HepG2 (cell line): ENCODE measurements around the gene CELSR2. TPM values are rescaled to one million over a fixed set of nuclear protein-coding genes. Genes with fewer than 3 reads are reported as not detected.

Experiments
- ATAC-seq: fragments of 200-7000 bp; cut with Tn5 transposase; 3 replicates; pipeline ENCODE4 v1.9.1; 2020; ENCODE audit warnings: mild to moderate bottlenecking, moderate library complexity
- BruUV-seq: library from RNA; stranded (reverse); fragments of 400-500 nt; replicated peaks from 2 replicates; lab custom pipeline; 2021; lab: Mats Ljungman, UMichigan
- CTCF ChIA-PET: fragments of 300-600 bp; formaldehyde crosslinking; extraction: SDS; loops from one replicate; lab custom pipeline; 2021; ENCODE audit warnings: low total read pairs, inconsistent platforms, low intra/inter-chr PET ratio; lab: Yijun Ruan, JAX
- POLR2A ChIA-PET: fragments of 350-600 bp; sonication (Branson Sonifier 250); formaldehyde crosslinking; loops from one replicate; lab custom pipeline; 2020; ENCODE audit warnings: antibody characterized with exemption, inconsistent platforms; lab: Yijun Ruan, JAX
- DNase-seq: peaks from one replicate; pipeline ENCODE4 v3.0.0-alpha.2; 2015; ENCODE audit warnings: low spot score
- FAIRE-seq: peaks from 3 replicates; lab custom pipeline; 2011; peaks lifted over from hg19 to GRCh38; lab: Jason Lieb, UNC
- H2AFZ ChIP-seq: one replicate; pipeline ENCODE4 v1.6.1; 2011; ENCODE audit warnings: low read length, inconsistent platforms
- H3K27ac ChIP-seq: fragments of 300-600 bp; 3 replicates; pipeline ENCODE4 v1.8.0; 2011; ENCODE audit warnings: mixed run types, mild to moderate bottlenecking, mixed read lengths, low read length, inconsistent platforms; ENCODE audit not compliant: insufficient read depth; ENCODE audit errors: extremely low read length
- H3K27me3 ChIP-seq, 2 experiments: fragments of 200-600 bp in 1 of 2; 2 replicates in 1 of 2; 3 replicates in 1 of 2; pipeline versions ENCODE4 v1.6.0 to v1.8.0; 2011; ENCODE audit warnings: low read length in 2 of 2, mild to moderate bottlenecking in 2 of 2, moderate library complexity in 2 of 2, inconsistent platforms in 1 of 2; ENCODE audit not compliant: insufficient read depth in 2 of 2, control insufficient read depth in 1 of 2
- H3K36me3 ChIP-seq, 2 experiments: fragments of 200-600 bp in 1 of 2; replicated peaks in 1 of 2; 2 replicates in 1 of 2; 3 replicates in 1 of 2; pipeline versions ENCODE4 v1.5.1 to v1.8.0; 2011; ENCODE audit warnings: low read length in 2 of 2, inconsistent platforms in 1 of 2; ENCODE audit not compliant: insufficient read depth in 2 of 2, control insufficient read depth in 1 of 2
- H3K4me1 ChIP-seq: 2 replicates; pipeline ENCODE4 v1.5.1; 2012; ENCODE audit warnings: low read length, inconsistent platforms; ENCODE audit not compliant: insufficient read depth
- H3K4me2 ChIP-seq: 2 replicates; pipeline ENCODE4 v1.6.0; 2011; ENCODE audit warnings: low read depth, low read length, inconsistent platforms
- H3K4me3 ChIP-seq, 3 experiments: fragments of 200-600 bp in 1 of 3; sonication (generic), shearing (Covaris generic) in 1 of 3; replicated peaks in 1 of 3; 2 replicates each; pipeline ENCODE4 v1.5.1; 2011 to 2016; ENCODE audit warnings: low read length in 3 of 3, inconsistent platforms in 2 of 3, low read depth in 2 of 3, mild to moderate bottlenecking in 2 of 3, control low read depth in 1 of 3, mixed read lengths in 1 of 3; ENCODE audit not compliant: insufficient read depth in 1 of 3
- H3K79me2 ChIP-seq: one replicate; pipeline ENCODE4 v1.6.1; 2011; ENCODE audit warnings: low read length, inconsistent platforms; ENCODE audit not compliant: insufficient read depth
- H3K9ac ChIP-seq: 2 replicates; pipeline ENCODE4 v1.6.0; 2011; ENCODE audit warnings: mild to moderate bottlenecking, low read depth, low read length, inconsistent platforms; ENCODE audit not compliant: insufficient read depth
- H3K9me3 ChIP-seq: 2 replicates; pipeline ENCODE4 v1.5.1; 2012; ENCODE audit warnings: mild to moderate bottlenecking, low read length
- H4K20me1 ChIP-seq: 2 replicates; pipeline ENCODE4 v1.6.0; 2011; ENCODE audit warnings: inconsistent platforms, mild to moderate bottlenecking, low read length, moderate library complexity; ENCODE audit not compliant: insufficient read depth
- ADNP ChIP-seq: sonication (generic); formaldehyde crosslinking; IDR thresholded peaks from 2 replicates; pipeline ENCODE4 v1.4.0; 2020; ENCODE audit warnings: missing genetic modification reagents
- DNMT3B ChIP-seq: conservative IDR thresholded peaks from 2 replicates; pipeline ENCODE4 v1.6.1; 2016; ENCODE audit warnings: missing biosample characterization, control low read depth
- GMEB1 ChIP-seq: sonication (generic); formaldehyde crosslinking; IDR thresholded peaks from 2 replicates; pipeline ENCODE4 v1.5.1; 2020; ENCODE audit warnings: missing genetic modification reagents, mild to moderate bottlenecking, borderline replicate concordance
- KDM3A ChIP-seq: IDR thresholded peaks from 2 replicates; pipeline ENCODE4 v1.6.1; 2018; ENCODE audit warnings: low read depth, missing compliant biosample characterization
- KLF15 ChIP-seq: sonication (generic); formaldehyde crosslinking; IDR thresholded peaks from 2 replicates; pipeline ENCODE4 v1.8.1; 2023; ENCODE audit warnings: borderline replicate concordance, mild to moderate bottlenecking, inconsistent platforms, missing genetic modification reagents, mixed read lengths
- NONO ChIP-seq, 2 experiments: fragments of 450-650 bp in 1 of 2; sonication (generic) in 1 of 2; formaldehyde crosslinking in 1 of 2; IDR thresholded peaks in 1 of 2; conservative IDR thresholded peaks in 1 of 2; 2 replicates each; pipeline versions ENCODE4 v1.6.1 to v1.8.0; 2017 to 2022; ENCODE audit warnings: mild to moderate bottlenecking in 1 of 2, missing genetic modification reagents in 1 of 2, moderate library complexity in 1 of 2
- NR2C2 ChIP-seq: sonication (generic); formaldehyde crosslinking; IDR thresholded peaks from 2 replicates; pipeline ENCODE4 v1.4.0; 2020; ENCODE audit warnings: missing genetic modification reagents, mild to moderate bottlenecking, moderate library complexity, borderline replicate concordance
- PLSCR1 ChIP-seq: sonication (generic); formaldehyde crosslinking; IDR thresholded peaks from 2 replicates; pipeline ENCODE4 v1.5.0; 2020; ENCODE audit warnings: missing genetic modification reagents, mild to moderate bottlenecking, borderline replicate concordance
- ZNF224 ChIP-seq: sonication (generic); formaldehyde crosslinking; IDR thresholded peaks from 2 replicates; pipeline ENCODE4 v1.5.0; 2020; ENCODE audit warnings: mild to moderate bottlenecking, missing genetic modification reagents
- ZNF33A ChIP-seq: sonication (generic); formaldehyde crosslinking; IDR thresholded peaks from 2 replicates; pipeline ENCODE4 v1.5.1; 2020; ENCODE audit warnings: missing genetic modification reagents, mild to moderate bottlenecking, moderate library complexity, borderline replicate concordance
- ZNF570 ChIP-seq: sonication (generic); formaldehyde crosslinking; IDR thresholded peaks from 2 replicates; pipeline ENCODE4 v1.4.0; 2020; ENCODE audit warnings: mild to moderate bottlenecking, missing genetic modification reagents, borderline replicate concordance
- ZNF598 ChIP-seq: sonication (generic); formaldehyde crosslinking; IDR thresholded peaks from 2 replicates; pipeline ENCODE4 v1.5.1; 2020; ENCODE audit warnings: mild to moderate bottlenecking, missing genetic modification reagents, borderline replicate concordance
- ZNF75D ChIP-seq: sonication (generic); formaldehyde crosslinking; IDR thresholded peaks from 2 replicates; pipeline ENCODE4 v1.8.1; 2023; ENCODE audit warnings: missing genetic modification reagents, mild to moderate bottlenecking, borderline replicate concordance
- WGBS: methylation state at CpG from one replicate; pipeline ENCODE4 v1.1.6; 2017; ENCODE audit warnings: low lambda C conversion rate; 5-methylcytosine and 5-hydroxymethylcytosine counted together
- in situ Hi-C: cut with HindIII; loops from 2 replicates; pipeline ENCODE4 v1.10.0; 2017; ENCODE audit warnings: low pct_unique_long_range_greater_than_20kb; ENCODE audit not compliant: extremely low pct_ligation_motif_present
- intact Hi-C: fragments of 100-400 bp; cut with micrococcal nuclease; formaldehyde crosslinking; loops from one replicate; pipeline ENCODE4 v1.10.0; 2022; ENCODE audit not compliant: unreplicated experiment
- polyA plus RNA-seq, 8 experiments: library from polyadenylated mRNA; depleted of rRNA in 3 of 8; stranded (reverse) in 7 of 8; unstranded in 1 of 8; fragments of >200 nt; fragmentation: Illumina TruSeq in 4 of 8; extraction: Trizol in 4 of 8; gene quantifications; 2 replicates each; pipeline versions ENCODE4 v1.2.1 to v1.2.3, GENCODE V29; 2011 to 2016; ENCODE audit warnings: low read depth in 4 of 8, missing spikeins in 1 of 8, mixed read lengths in 1 of 8; ENCODE audit not compliant: insufficient read depth in 1 of 8
- total RNA-seq, 5 experiments: library from RNA; depleted of rRNA; stranded (reverse); fragments of >200 nt; fragmentation: Illumina TruSeq; extraction: Trizol; gene quantifications; 2 replicates each; pipeline ENCODE4 v1.2.3, GENCODE V29; 2016; ENCODE audit warnings: low read depth in 1 of 5
- TF ChIP-seq, protein P1 (sequence below): IDR thresholded peaks from 2 replicates; pipeline ENCODE4 v1.6.1; 2016; ENCODE audit warnings: low read depth, borderline replicate concordance

CELSR2 gene
- total and polyA plus RNA-seq, 2 of the 13 experiments (the other 11 are each of a cell fraction or from before 2014, with no cell fraction given), result 4.0 to 6.6 TPM

- TF ChIP-seq ZNF75D (no peak), DNMT3B (CRISPR knock-in tag) (no peak), ZNF570 (CRISPR knock-in tag) (no peak)
Measured at GRCh38 chr1:109315288-109315687, 65.9 kb downstream of the CELSR2 start (continued).

DNA sequence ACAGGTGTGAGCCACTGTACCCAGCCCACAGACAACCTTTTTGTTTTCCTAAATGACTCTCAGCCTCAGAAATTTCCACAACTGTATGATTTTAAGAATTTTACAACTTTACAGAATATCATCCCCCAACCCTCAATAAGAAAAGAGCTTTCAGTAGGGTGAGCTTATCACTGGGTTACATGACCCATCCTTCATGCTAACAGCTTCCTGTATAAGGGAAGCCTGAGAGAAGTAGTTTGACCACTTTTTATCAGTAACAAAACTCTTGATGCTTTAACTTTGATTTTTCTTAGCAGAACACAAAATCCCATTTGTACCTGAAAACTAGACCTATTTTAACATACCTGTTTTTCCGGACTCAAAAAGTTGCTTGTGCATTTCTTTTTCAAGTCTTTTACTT, 67.2 kb downstream of the CELSR2 start:
- Histone ChIP-seq H3K36me3 (peaks cover 31 to 82% of the 10 kb centered on the region in 2 experiments), H3K9me3 (no peaks in the 10 kb centered on the region), H3K79me2 (no peaks in the 10 kb centered on the region), H3K4me1 (peaks cover 3% of the 10 kb centered on the region; the same call in 1 of the 2 replicates), H4K20me1 (no peaks in the 10 kb centered on the region), H3K27ac (no peak overlapping the region), H2AFZ (no peak overlapping the region), H3K4me3 (no peak overlapping the region), H3K4me2 (no peak overlapping the region), H3K27me3 (no peaks in the 10 kb centered on the region), H3K9ac (no peak overlapping the region)
- intact Hi-C loops (no loop called here), in situ Hi-C loops (no loop called here)
- TF ChIP-seq ADNP (CRISPR knock-in tag), result no peak
- no peak for TF ChIP-seq ZNF598 (CRISPR knock-in tag)
- TF ChIP-seq ZNF33A (CRISPR knock-in tag), result no peak
- TF ChIP-seq NR2C2, result no peak
- TF ChIP-seq GMEB1 (CRISPR knock-in tag), result no peak
- no peak for TF ChIP-seq ZNF224 (CRISPR knock-in tag)
- no peak for TF ChIP-seq NONO (IDR thresholded peaks at IDR 0.05)
- no peak for TF ChIP-seq NONO (CRISPR knock-in tag; conservative IDR thresholded peaks at IDR 0.05)
- no peak for TF ChIP-seq PLSCR1
- no peak for TF ChIP-seq KDM3A (CRISPR knock-in tag)
- TF ChIP-seq, protein P1, sequence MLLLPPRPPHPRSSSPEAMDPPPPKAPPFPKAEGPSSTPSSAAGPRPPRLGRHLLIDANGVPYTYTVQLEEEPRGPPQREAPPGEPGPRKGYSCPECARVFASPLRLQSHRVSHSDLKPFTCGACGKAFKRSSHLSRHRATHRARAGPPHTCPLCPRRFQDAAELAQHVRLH (CRISPR knock-in tag), result no peak
- TF ChIP-seq KLF15, result no peak
- BruUV-seq, result no TSS peak
- ChIA-PET POLR2A (no interaction called here), CTCF (no interaction called here)
- WGBS, result 89% methylated on average over 1 of the region's 1 CpG
- ATAC-seq (no peak), FAIRE-seq (no peak), DNase-seq (no peak)
